Occipital lobe (tissue), 2 donors: ENCODE data around the gene CCDC149. TPM values are rescaled to one million over a fixed set of nuclear protein-coding genes. Genes with fewer than 3 reads are reported as not detected.

Source experiments
- DNase-seq: peaks from one replicate; lab custom pipeline; 2025; lab: John Stamatoyannopoulos, UW
- total RNA-seq: library from RNA; depleted of rRNA; stranded (reverse); fragments of >200 nt; gene quantifications from one replicate; pipeline ENCODE4 v1.2.3, GENCODE V29; 2014

CCDC149 gene
- total RNA-seq, 1 donor from 2014 or later, result 20.9 TPM

DNA sequence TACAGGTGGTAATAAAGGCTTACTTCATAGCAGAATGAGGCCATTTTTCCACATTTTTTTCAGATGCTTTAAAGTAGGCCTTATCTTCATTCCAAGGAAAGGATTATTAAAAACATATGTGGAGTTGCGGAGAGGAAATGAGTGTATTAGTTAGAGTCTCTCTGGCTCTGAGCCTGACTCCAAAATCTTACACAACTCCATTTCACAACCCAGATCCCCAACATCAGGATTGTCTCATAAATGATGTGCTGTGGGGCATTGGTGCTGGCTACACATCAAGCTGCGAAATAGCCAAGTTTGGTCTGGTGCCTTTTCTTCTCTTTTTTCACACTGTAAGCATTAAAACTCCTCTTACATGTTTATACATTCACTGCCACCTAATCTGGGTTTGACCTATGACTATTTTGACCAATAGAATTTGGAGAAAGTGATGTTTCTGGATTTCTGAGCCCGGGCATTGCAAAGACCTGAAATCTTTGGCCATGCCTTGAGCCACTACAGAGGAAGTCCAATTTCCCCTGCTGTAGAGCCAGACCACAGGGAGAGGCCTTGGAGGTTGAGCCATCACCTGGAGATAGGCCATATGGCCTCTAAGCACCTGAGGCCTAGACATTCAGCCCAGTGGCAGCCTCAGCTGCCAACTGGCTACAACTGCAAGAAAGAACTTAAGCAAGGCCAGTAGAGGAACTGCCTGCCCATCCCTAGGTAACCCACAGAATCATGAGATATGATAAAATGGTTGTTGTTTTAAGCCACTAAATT lies 134.2 kb downstream of the CCDC149 start:
- no peak for DNase-seq

DNA sequence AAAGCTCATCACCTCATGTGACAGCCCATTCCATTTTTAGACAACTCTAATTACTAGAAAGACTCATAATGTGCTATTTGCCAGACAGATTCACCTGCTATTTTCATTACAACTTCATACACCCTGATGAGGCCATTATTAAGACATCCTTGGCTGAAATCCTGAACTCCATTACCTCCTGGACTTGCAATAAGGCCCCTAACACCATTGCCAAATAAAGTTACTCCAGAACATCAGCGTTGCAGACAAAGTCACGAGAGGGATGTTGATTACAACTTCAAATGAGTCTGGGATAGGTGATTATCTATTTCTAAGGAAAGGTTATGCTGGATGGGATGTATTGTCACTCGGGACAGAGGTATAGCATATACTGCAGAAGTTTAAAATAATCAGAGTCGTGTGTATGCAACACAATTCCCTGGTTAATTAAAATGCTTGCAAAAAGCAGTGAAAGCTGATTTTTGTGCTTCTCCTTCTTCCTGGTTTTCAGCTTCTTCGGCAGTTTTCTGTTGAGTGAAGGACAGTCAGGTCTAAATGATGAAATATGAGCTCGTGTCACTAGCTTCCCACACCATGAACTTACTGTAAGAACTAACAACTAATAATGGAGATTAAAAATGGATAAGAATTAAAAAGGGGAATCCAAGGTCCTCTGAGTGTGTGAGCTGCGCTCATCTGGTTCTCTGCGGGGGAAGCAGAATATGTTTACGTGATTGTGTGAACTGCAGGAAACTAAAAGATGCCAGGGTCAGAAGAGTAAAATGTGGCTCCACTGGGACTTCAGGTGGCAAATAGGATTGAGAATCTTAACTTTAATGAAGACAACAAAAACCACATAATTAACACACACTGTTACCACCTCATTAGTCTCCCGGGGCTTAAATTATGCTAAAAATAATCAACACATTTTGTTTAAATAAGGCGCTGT lies 135.0 kb downstream of the CCDC149 start:
- no peak for DNase-seq

DNA sequence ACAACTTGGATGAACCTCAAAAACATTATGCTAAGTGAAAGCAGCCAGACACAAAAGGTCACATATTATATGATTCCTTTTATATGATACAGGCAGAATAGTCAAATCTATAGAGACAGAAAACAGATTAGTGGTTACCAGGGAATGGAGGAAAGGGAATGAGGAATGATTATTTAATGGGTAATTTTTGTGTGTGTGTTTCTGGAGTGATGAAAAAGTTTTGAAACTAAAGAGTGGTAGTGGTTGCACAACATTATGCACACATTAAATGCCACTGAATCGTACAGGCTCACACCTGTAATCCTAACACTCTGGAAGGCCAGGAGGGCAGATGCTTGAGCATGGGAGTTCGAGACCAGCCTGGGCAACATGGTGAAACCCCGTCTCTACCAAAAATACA lies 137.1 kb downstream of the CCDC149 start:
- DNase-seq, result no peak

DNA sequence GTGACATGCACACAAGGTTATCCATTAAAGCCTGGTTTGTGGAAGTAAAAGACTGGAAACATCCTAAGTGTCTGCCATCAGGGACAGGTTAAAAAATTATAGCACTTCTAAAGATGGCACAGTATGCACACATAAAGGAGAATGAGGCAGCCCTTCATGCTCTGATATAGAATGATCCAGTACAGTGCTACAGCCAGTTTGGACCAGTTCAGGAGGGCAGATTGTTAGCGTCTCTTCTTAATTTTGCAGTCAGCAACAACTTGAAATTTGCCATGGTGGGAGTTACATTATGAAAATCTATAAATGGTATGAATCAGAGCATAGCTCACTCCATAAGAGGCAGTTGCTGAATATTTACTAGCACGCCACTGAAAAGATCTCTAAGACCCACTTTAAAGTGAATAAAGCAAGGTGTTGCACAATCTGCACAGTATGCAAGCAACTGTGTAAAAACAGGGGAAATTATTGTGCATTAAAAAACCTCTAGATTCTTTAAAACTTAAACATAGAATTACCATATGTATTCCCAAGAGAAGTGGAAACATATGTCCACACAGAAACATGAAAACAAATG lies 137.7 kb downstream of the CCDC149 start:
- no peak for DNase-seq

DNA sequence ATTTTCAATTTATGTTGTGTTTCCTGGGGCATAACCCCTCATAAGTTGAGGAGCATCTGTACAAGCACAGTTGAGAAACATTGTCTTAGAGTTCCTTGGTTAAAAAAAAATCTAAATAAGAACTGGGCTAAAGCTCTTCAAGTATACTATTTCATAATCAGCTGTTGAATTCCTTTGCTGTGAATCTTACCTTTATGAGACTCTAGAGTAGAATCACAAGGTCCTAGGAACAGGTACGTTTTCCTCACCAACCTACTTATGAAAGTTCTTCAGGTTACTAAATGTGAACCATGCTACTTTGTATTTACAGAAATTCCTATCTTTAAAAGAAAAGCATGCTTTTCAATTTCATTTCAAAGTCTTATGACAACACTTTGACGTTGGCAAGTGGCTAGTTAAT lies 138.4 kb downstream of the CCDC149 start:
- DNase-seq, result no peak

DNA sequence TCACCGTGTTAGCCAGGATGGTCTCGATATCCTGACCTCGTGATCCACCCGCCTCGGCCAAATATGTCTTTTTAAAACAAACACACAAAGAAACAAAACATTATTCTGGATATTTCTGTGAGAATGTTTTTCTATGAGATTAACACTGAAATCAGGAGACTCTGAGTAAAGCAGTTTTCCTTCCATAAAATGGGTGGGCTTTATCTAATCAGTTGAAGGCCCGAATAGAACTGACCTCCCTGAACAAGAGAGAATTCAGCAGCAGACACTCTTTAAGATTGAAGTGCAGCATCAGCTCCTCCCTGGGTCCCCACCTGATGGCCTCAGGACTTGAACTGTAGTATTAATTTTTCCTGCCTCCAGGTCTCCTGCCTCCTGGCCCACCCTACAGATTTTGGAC lies 139.9 kb downstream of the CCDC149 start:
- no peak for DNase-seq

DNA sequence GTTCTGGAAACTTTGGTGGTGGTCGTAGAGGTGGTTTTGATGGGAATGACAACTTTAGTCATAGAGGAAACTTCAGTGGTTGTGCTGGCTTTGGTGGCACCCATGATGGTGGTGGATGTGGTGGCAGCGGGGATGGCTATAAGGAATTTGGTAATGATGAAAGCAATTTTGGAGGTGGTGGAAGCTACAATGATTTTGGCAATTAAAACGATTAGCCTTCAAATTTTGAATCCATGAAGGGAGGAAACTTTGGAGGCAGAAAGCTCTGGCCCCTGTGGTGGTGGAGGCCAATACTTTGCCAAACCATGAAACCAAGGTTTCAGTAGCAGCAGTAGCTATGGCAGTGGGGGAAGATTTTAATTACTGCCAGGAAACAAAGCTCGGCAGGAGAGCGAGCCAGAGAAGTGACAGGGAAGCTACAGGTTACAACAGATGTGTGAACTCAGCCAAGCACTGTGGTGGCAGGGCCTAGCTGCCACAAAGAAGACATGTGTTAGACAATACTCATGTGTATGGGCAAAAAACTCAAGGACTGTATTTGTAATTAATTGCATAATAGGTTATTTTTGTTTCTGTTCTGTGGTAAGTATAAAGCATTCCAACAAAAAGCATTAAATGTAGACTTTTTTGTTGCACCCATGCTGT lies 140.7 kb downstream of the CCDC149 start:
- DNase-seq, result no peak

DNA sequence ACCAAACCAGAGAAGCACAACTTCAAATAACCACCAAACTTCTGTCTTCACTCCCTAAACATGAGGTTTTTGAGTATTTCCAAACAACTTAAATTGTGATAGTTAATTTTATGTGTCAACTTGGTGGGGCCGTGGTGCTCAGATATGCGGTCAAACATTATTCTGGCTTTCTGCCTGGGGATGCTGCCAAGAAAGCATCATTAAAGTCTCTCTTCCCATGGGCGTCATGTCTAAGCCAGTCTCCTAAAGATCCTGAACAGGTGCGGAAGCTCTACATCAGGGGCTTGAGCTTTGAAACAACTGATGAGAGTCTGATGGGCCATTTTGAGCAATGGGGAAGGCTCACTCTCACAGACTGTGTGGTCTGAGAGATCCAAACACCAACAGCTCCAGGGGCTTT lies 141.6 kb downstream of the CCDC149 start:
- no peak for DNase-seq

DNA sequence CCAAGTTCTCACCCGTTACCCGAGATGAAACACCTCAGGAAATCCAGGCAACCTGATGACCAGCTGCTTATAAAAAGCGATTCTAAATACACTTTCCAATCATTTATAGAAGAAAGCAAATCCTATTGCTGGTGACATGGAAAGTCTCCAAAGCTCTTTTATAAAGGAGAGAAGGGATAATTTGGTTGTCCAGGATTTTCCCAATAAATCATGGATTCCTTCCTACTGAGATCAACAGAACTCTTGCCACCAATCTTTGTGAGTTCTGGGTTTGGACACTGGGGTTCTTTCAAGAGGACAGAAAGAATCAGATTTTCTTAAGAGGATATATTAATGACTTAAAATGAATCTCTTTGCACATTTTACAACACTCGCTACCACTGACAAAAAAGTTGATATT lies 142.2 kb downstream of the CCDC149 start:
- DNase-seq, result no peak

DNA sequence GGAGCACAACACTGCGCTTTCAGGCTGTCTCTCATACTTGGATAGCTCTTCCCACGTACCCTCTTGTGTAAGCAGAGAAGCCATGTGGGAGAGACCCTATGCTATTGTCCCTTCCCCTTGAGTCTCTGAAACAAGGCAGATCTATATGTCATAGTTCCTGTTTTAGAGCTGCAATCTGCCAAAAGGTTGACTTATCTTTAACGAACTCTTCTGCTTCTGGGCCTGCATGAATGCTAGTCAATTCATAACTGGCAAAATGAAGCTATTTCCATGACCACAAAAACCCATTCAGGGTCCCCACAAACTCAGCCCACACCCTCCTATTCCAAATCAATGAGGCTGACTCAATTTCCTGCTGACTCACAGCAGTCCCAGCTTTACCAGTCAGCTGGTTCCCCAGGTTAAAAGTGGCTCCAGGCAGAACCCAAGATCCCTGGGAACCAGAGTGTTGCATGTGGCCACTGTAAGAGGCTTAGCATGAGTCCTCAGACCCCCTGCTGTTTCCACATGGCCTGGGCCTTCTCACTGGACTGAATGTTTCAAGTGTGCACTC lies 142.7 kb downstream of the CCDC149 start:
- no peak for DNase-seq

DNA sequence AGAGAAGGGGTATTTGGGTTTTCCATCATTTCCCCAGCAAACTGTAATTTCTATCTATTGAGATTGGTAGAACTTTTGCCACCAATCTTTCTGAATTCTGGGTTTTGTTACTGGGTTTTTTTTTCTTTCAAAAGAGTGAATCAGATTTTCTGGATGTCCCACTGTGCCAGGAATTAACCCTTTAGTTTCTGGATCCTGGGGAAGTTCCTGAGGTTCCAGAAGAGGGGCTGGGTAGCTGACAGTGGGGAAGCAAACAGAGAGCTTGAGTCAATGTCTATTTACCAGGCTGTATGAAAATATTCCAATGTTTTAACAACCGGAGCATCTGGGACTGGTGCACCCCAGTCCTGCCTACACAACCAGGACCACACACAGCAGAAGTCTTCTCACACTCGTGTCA lies 143.3 kb downstream of the CCDC149 start:
- DNase-seq, result no peak

DNA sequence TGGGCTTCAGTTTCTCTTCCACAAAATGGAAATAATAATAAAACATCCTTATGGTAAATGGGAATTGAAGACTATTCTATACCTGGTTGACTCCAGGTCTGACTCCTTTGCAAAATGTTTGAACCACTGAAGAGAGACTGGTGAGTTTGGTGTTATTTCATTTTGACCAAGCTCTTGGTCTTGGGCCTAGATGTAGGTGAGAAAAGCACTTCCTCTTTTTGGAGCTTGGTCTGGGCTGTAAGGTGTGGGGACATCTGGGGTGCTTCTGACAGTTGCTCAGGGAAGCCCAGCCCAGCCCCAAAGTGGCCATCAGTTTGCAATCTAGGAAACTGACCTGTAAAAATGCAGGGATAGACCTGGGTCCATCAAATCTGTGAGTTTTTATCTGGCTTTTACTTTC lies 144.2 kb downstream of the CCDC149 start:
- no peak for DNase-seq

DNA sequence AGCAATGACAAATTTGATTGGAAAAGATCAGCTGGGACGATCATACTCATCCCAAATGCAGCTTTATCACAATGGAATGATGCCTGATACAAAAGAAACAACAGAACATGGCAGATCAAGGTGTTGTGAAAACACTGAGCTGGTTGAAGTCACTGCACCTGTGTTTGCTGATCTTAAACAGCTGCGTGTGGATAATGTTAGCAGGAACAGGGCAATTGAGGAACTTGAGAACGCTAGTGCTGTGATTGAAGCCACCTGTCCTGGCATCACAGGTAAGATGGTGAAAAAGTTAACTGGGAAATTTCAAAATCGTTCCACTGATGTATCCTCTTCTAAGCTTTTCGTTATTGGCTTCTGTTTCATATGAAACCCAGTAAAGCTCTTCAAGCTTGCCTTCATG lies 144.8 kb downstream of the CCDC149 start:
- DNase-seq, result no peak

DNA sequence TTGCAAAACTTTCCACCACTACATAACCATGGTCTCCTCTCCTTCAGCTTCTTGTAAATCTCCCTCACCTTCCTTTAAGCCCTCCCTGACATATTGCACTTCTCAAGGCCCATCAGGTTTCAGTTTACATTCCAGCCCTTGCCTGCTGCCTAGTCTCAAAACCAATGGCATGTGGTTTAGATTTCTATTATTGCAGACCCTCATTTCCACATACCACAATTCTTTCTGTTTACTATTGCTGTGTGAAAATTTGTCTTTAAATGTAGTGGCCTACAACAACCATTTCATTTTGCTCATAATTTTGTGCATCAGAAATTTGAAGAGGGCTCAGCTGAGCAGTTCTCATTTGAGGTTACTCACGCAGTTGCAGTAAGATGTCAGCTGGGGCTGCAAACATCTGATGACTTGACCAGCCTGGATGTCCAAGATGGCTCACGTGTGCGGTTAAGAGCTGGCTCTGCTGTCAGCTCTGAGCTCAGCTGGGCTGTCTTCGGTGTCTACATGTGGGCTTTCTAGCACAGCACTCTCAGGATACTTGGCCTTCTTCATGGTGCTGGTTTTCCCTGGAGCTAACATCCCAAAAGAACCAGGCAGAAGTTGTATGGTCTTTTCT lies 147.4 kb downstream of the CCDC149 start:
- DNase-seq, result no peak

DNA sequence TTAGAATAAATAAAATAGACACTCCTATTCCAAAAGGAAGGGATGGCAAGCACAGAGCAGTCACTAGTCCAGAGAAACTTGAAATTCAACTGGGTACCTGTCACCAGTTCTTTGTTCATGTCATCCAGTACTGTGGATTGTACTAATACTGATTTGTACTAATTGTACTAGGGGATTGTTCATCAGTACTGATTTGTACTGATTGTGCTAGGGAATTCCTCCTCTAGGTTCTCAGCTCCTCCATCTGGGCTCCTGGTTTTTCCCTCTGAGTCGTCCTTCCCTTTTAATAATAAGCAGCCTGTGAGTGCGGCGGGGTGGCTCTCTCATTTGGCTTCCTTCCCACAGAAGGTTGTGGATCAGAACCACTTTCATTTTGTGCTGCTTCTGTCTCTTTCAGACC lies 148.5 kb downstream of the CCDC149 start:
- no peak for DNase-seq

DNA sequence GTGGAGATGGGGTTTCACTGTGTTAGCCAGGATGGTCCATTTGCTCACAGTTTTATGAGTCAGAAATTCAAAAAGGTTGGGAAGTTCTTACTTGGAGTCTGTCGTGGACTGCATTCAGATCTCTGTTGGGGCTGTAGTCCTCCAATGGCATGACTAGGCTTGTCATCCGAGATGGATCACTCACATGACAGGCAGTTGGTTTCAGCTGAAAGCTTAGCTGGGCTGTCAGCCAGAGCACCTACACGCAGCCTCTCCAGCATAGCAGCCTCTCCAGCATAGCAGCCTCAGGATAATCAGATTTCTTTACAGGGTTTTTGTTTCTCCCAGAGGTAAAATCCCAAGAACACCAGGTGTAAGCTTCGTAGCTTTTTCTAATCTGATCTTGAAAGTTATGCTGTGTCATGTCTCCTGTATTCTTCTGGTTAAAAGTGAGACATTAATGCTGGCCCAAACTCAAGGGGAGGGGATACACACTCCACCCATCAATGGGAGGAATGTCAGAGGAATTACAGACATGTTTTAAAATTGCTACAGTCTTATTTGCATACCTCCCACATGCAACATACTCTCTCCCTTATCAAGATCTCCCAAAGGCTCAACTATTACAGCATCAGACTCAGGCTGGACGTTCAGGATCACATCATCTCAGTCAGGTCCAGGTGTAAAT lies 149.1 kb downstream of the CCDC149 start:
- DNase-seq, result no peak
